ENCODE data around the gene PSAP. TPM values are rescaled to one million over a fixed set of nuclear protein-coding genes. Genes with fewer than 3 reads are reported as not detected.

Gene PSAP
- total RNA-seq, 1 donor from 2014 or later, result 435 TPM

- peak; percentile 13 for DNase-seq
Observed at GRCh38 chr10:71766717-71767419, 84.2 kb downstream of the PSAP start.

Small RNAs within 50 kb of the gene (small RNA-seq; reads per million reads assigned to genes)
- not detected for gene MIR7152 (ENCODE audit: low replicate concordance)
- gene RNU7-38P (ENCODE audit: low replicate concordance), result not detected

Other genes starting within 250 kb of the PSAP start
- gene C10orf105, start 131.5 kb downstream of the PSAP start, total RNA-seq, result under 0.01 TPM
- 15.8 TPM for gene VSIR, start 77.7 kb downstream of the PSAP start, total RNA-seq
- 19.5 TPM for gene CHST3, start 113.1 kb upstream of the PSAP start, total RNA-seq
- 0.79 TPM for gene SPOCK2, start 237.3 kb upstream of the PSAP start, total RNA-seq